Measurements from ENCODE around the gene DPEP1. TPM values are rescaled to one million over a fixed set of nuclear protein-coding genes. Genes with fewer than 3 reads are reported as not detected.

Gene DPEP1
- total and polyA plus RNA-seq, 2 donors (not counting 1 experiment from before 2014, with no cell fraction given) = not detected

DNA sequence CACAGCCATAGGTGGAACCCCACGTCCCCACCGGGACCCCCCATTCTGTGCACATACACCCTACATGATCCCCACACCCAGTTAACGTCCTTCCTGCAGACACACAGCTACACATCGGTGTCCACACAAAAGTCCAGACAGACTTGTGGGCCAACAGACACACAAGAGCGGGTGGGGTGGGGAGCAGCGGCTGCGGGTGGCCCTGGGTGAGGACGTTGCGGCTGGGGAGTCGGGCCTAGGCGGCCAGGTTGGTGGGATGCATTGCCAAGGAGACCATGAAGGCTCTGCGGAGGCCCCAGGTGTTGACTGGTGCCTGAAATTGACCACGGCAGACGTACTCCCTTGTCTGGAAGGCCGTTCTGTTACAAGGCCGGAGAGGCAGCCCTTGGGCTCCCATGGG, 8.7 kb upstream of the DPEP1 start:
- intact Hi-C loops (cut with micrococcal nuclease) = no loop called here
- Mint-ChIP-seq H3K4me1 (peaks cover 7% of the 10 kb centered on the region), H3K27me3 (peaks cover 4% of the 10 kb centered on the region), H3K4me3 (no peak overlapping the region), H3K9me3 (ENCODE audit: insufficient read depth) (no peaks in the 10 kb centered on the region), H3K27ac (no peak overlapping the region)
- Histone ChIP-seq H3K4me3 (ENCODE audit: control extremely low read depth in 1 of 5, extremely low read depth in 1 of 5, insufficient read depth in 1 of 5, low read depth in 2 of 5, low read length in 4 of 5) (no peak overlapping the region), H3K79me2 (ENCODE audit: control insufficient read depth, insufficient read depth, low read length) (no peaks in the 10 kb centered on the region), H3K27ac (ENCODE audit: low read length in 2 of 2) (no peak overlapping the region), H3K9me3 (ENCODE audit: control extremely low read depth in 1 of 3, control insufficient read depth in 2 of 3, insufficient read depth in 1 of 3, low read length in 2 of 3) (no peaks in the 10 kb centered on the region), H3K36me3 (replicated peaks in 1 of 2; ENCODE audit: control extremely low read depth in 1 of 2, control insufficient read depth in 1 of 2, extremely low read depth in 1 of 2, insufficient read depth in 2 of 2, low read length in 1 of 2) (no peaks in the 10 kb centered on the region), H2AFZ (ENCODE audit: insufficient read depth, low read depth, low read length, poor library complexity, severe bottlenecking) (no peak overlapping the region), H3K4me1 (ENCODE audit: control insufficient read depth in 2 of 2, insufficient read depth in 2 of 2, low read length in 2 of 2) (peaks cover 7 to 10% of the 10 kb centered on the region in 2 donors), H3K27me3 (replicated peaks in 1 of 4; ENCODE audit: control extremely low read depth in 1 of 4, control insufficient read depth in 3 of 4, insufficient read depth in 4 of 4, low read length in 3 of 4) (peaks cover 0 to 14% (median 0%) of the 10 kb centered on the region in 4 experiments), H4K20me1 (ENCODE audit: control insufficient read depth, insufficient read depth, low read length, poor library complexity, severe bottlenecking) (no peaks in the 10 kb centered on the region), H3K4me2 (replicated peaks; ENCODE audit: low read depth, low read length, poor library complexity, severe bottlenecking) (no peak overlapping the region), H3K9ac (ENCODE audit: low read length) (no peak overlapping the region)
- POLR2A ChIA-PET = no interaction called here
- DNase-seq (no peak), ATAC-seq (ENCODE audit: low read depth) (no peak)
- no peak for TF ChIP-seq EZH2 (IDR thresholded peaks at IDR 0.05; ENCODE audit: borderline replicate concordance, insufficient read depth, low read depth, low read length, poor library complexity, severe bottlenecking)
- TF ChIP-seq, protein P1, sequence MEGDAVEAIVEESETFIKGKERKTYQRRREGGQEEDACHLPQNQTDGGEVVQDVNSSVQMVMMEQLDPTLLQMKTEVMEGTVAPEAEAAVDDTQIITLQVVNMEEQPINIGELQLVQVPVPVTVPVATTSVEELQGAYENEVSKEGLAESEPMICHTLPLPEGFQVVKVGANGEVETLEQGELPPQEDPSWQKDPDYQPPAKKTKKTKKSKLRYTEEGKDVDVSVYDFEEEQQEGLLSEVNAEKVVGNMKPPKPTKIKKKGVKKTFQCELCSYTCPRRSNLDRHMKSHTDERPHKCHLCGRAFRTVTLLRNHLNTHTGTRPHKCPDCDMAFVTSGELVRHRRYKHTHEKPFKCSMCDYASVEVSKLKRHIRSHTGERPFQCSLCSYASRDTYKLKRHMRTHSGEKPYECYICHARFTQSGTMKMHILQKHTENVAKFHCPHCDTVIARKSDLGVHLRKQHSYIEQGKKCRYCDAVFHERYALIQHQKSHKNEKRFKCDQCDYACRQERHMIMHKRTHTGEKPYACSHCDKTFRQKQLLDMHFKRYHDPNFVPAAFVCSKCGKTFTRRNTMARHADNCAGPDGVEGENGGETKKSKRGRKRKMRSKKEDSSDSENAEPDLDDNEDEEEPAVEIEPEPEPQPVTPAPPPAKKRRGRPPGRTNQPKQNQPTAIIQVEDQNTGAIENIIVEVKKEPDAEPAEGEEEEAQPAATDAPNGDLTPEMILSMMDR (IDR thresholded peaks at IDR 0.05) = no peak
- WGBS (ENCODE audit: insufficient coverage) = 89% methylated on average over 16 of the region's 16 CpGs
- CTCF ChIA-PET = no interaction called here

DNA sequence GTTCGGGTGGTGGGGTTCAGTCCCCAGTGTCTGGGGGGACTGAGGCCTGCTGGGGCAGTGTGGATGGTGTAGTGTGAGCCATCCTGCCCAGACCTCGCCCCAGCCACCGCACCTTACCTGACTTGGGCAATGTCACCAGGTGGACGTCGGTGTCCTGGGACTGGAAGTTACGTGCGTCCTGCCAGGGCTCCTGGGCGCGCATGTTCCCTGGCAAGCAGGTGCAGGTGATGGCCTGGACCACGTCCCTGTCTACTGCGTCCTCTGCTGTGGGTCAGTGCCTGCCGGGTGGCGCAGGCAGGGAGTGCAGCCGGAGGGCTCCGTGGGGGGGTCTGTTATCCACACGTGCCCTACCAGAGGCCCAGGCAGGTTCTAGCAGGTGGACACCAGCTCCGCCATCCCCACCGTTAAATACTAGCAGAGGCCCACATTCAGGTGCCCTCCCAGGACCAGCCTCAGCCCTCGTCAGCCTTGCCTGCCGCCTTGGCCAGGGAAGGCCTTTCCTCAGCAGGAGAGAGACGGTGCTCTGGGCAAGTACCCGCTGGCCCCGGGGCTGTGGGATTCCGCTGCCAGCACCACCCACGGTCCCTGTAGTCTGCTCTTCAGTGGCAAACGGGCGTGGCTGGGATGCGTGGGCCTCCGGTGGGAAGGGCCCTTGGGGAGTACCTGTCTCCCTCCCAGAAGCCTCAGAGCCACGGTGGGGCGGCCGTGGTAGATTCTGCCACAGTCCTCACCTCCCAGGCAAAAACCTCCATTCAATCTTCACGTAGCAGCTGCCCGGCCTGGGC, 8.1 kb upstream of the DPEP1 start:
- Mint-ChIP-seq H3K9me3 (ENCODE audit: insufficient read depth) (no peaks in the 10 kb centered on the region), H3K27ac (no peak overlapping the region), H3K4me1 (peaks cover 7% of the 10 kb centered on the region), H3K4me3 (no peak overlapping the region), H3K27me3 (peaks cover 4% of the 10 kb centered on the region)
- intact Hi-C loops (cut with micrococcal nuclease) = no loop called here
- CTCF ChIA-PET = no interaction called here
- ATAC-seq (ENCODE audit: low read depth) (no peak), DNase-seq (no peak)
- TF ChIP-seq EZH2 (IDR thresholded peaks at IDR 0.05; ENCODE audit: borderline replicate concordance, insufficient read depth, low read depth, low read length, poor library complexity, severe bottlenecking) = no peak
- TF ChIP-seq, protein P1 (IDR thresholded peaks at IDR 0.05) = no peak
- Histone ChIP-seq H3K36me3 (replicated peaks in 1 of 2; ENCODE audit: control extremely low read depth in 1 of 2, control insufficient read depth in 1 of 2, extremely low read depth in 1 of 2, insufficient read depth in 2 of 2, low read length in 1 of 2) (no peaks in the 10 kb centered on the region), H3K9ac (ENCODE audit: low read length) (no peak overlapping the region), H3K27me3 (replicated peaks in 1 of 4; ENCODE audit: control extremely low read depth in 1 of 4, control insufficient read depth in 3 of 4, insufficient read depth in 4 of 4, low read length in 3 of 4) (peaks cover 0 to 14% (median 0%) of the 10 kb centered on the region in 4 experiments), H3K4me1 (ENCODE audit: control insufficient read depth in 2 of 2, insufficient read depth in 2 of 2, low read length in 2 of 2) (peaks cover 7 to 10% of the 10 kb centered on the region in 2 donors), H3K79me2 (ENCODE audit: control insufficient read depth, insufficient read depth, low read length) (no peaks in the 10 kb centered on the region), H3K4me3 (ENCODE audit: control extremely low read depth in 1 of 5, extremely low read depth in 1 of 5, insufficient read depth in 1 of 5, low read depth in 2 of 5, low read length in 4 of 5) (no peak overlapping the region), H3K4me2 (replicated peaks; ENCODE audit: low read depth, low read length, poor library complexity, severe bottlenecking) (no peak overlapping the region), H3K27ac (ENCODE audit: low read length in 2 of 2) (no peak overlapping the region), H4K20me1 (ENCODE audit: control insufficient read depth, insufficient read depth, low read length, poor library complexity, severe bottlenecking) (no peaks in the 10 kb centered on the region), H3K9me3 (ENCODE audit: control extremely low read depth in 1 of 3, control insufficient read depth in 2 of 3, insufficient read depth in 1 of 3, low read length in 2 of 3) (no peaks in the 10 kb centered on the region), H2AFZ (ENCODE audit: insufficient read depth, low read depth, low read length, poor library complexity, severe bottlenecking) (no peak overlapping the region)
- POLR2A ChIA-PET = no interaction called here
- 94% methylated on average over 30 of the region's 34 CpGs for WGBS (ENCODE audit: insufficient coverage)
